Neural progenitor cell (in vitro differentiated cells): ENCODE results near the gene HEXD. TPM values are rescaled to one million over a fixed set of nuclear protein-coding genes. Genes with fewer than 3 reads are reported as not detected.

ENCODE experiments used
- DNase-seq: peaks from one replicate; pipeline ENCODE4 v3.0.0-alpha.2; 2016; ENCODE audit warnings: low spot score
- H2AFZ ChIP-seq: fragments of 200-600 bp; sonication (generic); replicated peaks from 2 replicates; pipeline ENCODE4 v1.6.1; 2016; ENCODE audit warnings: antibody characterized with exemption
- H3F3A ChIP-seq: fragments of 200-600 bp; sonication (generic); 2 replicates; pipeline ENCODE4 v1.6.1; 2016; ENCODE audit warnings: antibody characterized with exemption, low read depth
- H3K27ac ChIP-seq: fragments of 200-600 bp; sonication (generic); 2 replicates; pipeline ENCODE4 v1.5.1; 2016; ENCODE audit warnings: mild to moderate bottlenecking
- H3K27me3 ChIP-seq: fragments of 200-600 bp; sonication (generic); 2 replicates; pipeline ENCODE4 v1.6.1; 2016; ENCODE audit warnings: mild to moderate bottlenecking, moderate library complexity
- H3K36me3 ChIP-seq: fragments of 200-600 bp; sonication (generic); 2 replicates; pipeline ENCODE4 v1.5.1; 2016
- H3K4me1 ChIP-seq: fragments of 200-600 bp; sonication (generic); 2 replicates; pipeline ENCODE4 v1.6.1; 2016; ENCODE audit warnings: mixed run types
- H3K4me2 ChIP-seq: fragments of 200-600 bp; sonication (generic); 2 replicates; pipeline ENCODE4 v1.6.1; 2016
- H3K4me3 ChIP-seq: fragments of 200-600 bp; sonication (generic); 2 replicates; pipeline ENCODE4 v1.5.1; 2016
- H3K79me2 ChIP-seq: fragments of 200-600 bp; sonication (generic); 2 replicates; pipeline ENCODE4 v1.6.1; 2016; ENCODE audit warnings: low read depth
- H3K9ac ChIP-seq: fragments of 200-600 bp; sonication (generic); 2 replicates; pipeline ENCODE4 v1.6.1; 2016
- H3K9me3 ChIP-seq: fragments of 200-600 bp; sonication (generic); 2 replicates; pipeline ENCODE4 v1.5.1; 2016; ENCODE audit warnings: low read depth
- H4K20me1 ChIP-seq: fragments of 200-600 bp; sonication (generic); 2 replicates; pipeline ENCODE4 v1.6.1; 2016; ENCODE audit warnings: low read depth
- H3K27ac Mint-ChIP-seq: 3 replicates; pipeline ENCODE4 v1.8.0; 2021; ENCODE audit warnings: mixed read lengths
- H3K27me3 Mint-ChIP-seq: 2 replicates; pipeline ENCODE4 v1.8.0; 2022; ENCODE audit warnings: low read depth, mild to moderate bottlenecking, inconsistent platforms, moderate library complexity, mixed read lengths; ENCODE audit not compliant: insufficient read depth
- H3K36me3 Mint-ChIP-seq: 3 replicates; pipeline ENCODE4 v1.8.0; 2021; ENCODE audit warnings: mixed read lengths
- H3K4me1 Mint-ChIP-seq: 3 replicates; pipeline ENCODE4 v1.8.0; 2021; ENCODE audit warnings: mixed read lengths
- H3K4me3 Mint-ChIP-seq: 3 replicates; pipeline ENCODE4 v1.8.0; 2021; ENCODE audit warnings: mild to moderate bottlenecking, moderate library complexity, mixed read lengths
- H3K9me3 Mint-ChIP-seq: 3 replicates; pipeline ENCODE4 v1.8.0; 2020; ENCODE audit warnings: mixed read lengths
- EZH2 ChIP-seq: fragments of 200-600 bp; sonication (generic); IDR thresholded peaks from 2 replicates; pipeline ENCODE4 v1.6.1; 2017; ENCODE audit warnings: antibody characterized with exemption, mild to moderate bottlenecking, moderate library complexity
- EZH2phosphoT487 ChIP-seq: fragments of 200-600 bp; sonication (generic); IDR thresholded peaks from 2 replicates; pipeline ENCODE4 v1.6.1; 2017; ENCODE audit warnings: antibody characterized with exemption
- total RNA-seq: library from RNA; depleted of rRNA; stranded (reverse); fragments of >200 nt; gene quantifications from 2 replicates; pipeline ENCODE4 v1.2.3, GENCODE V29; 2015; ENCODE audit warnings: low replicate concordance
- TF ChIP-seq, protein P1 (sequence below): fragments of 200-600 bp; sonication (generic); IDR thresholded peaks from 2 replicates; pipeline ENCODE4 v1.5.1; 2017; ENCODE audit warnings: antibody characterized with exemption, mild to moderate bottlenecking

HEXD gene
- total RNA-seq, 1 donor from 2014 or later: 22.3 TPM

GRCh38 chr17:82415786-82416185 lies 2.4 kb upstream of the HEXD start:
- DNase-seq: no peak
- H3K36me3 Mint-ChIP-seq: peaks cover 9% of the 10 kb centered on the region
- Histone ChIP-seq H3K9ac (no peak overlapping the region), H3K36me3 (no peaks in the 10 kb centered on the region), H3K27me3 (peaks cover 5% of the 10 kb centered on the region), H2AFZ (no peak overlapping the region), H3K79me2 (peaks cover 10% of the 10 kb centered on the region), H3K4me3 (no peak overlapping the region), H3K27ac (no peak overlapping the region), H3K9me3 (no peaks in the 10 kb centered on the region), H3F3A (peaks cover 6% of the 10 kb centered on the region), H3K4me2 (no peak overlapping the region), H4K20me1 (peaks cover 64% of the 10 kb centered on the region), H3K4me1 (peaks cover 9% of the 10 kb centered on the region)
- H3K27ac Mint-ChIP-seq: no peak overlapping the region
- H3K4me1 Mint-ChIP-seq: peaks cover 14% of the 10 kb centered on the region
- no peak overlapping the region for H3K4me3 Mint-ChIP-seq
- no peaks in the 10 kb centered on the region for H3K27me3 Mint-ChIP-seq
- peaks cover 4% of the 10 kb centered on the region for H3K9me3 Mint-ChIP-seq
- TF ChIP-seq, protein P1, sequence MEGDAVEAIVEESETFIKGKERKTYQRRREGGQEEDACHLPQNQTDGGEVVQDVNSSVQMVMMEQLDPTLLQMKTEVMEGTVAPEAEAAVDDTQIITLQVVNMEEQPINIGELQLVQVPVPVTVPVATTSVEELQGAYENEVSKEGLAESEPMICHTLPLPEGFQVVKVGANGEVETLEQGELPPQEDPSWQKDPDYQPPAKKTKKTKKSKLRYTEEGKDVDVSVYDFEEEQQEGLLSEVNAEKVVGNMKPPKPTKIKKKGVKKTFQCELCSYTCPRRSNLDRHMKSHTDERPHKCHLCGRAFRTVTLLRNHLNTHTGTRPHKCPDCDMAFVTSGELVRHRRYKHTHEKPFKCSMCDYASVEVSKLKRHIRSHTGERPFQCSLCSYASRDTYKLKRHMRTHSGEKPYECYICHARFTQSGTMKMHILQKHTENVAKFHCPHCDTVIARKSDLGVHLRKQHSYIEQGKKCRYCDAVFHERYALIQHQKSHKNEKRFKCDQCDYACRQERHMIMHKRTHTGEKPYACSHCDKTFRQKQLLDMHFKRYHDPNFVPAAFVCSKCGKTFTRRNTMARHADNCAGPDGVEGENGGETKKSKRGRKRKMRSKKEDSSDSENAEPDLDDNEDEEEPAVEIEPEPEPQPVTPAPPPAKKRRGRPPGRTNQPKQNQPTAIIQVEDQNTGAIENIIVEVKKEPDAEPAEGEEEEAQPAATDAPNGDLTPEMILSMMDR: no peak
- TF ChIP-seq EZH2: no peak
- no peak for TF ChIP-seq EZH2phosphoT487

GRCh38 chr17:82416264-82416663 lies 1.9 kb upstream of the HEXD start:
- Mint-ChIP-seq H3K4me1 (peaks cover 14% of the 10 kb centered on the region), H3K9me3 (peaks cover 7% of the 10 kb centered on the region)
- TF ChIP-seq EZH2phosphoT487 (no peak), EZH2 (no peak)
- TF ChIP-seq, protein P1: no peak

GRCh38 chr17:82416771-82417170 lies 1.4 kb upstream of the HEXD start:
- Mint-ChIP-seq H3K27me3 (no peaks in the 10 kb centered on the region), H3K4me3 (no peak overlapping the region), H3K27ac (no peak overlapping the region), H3K4me1 (peaks cover 14% of the 10 kb centered on the region), H3K36me3 (peaks cover 18% of the 10 kb centered on the region), H3K9me3 (peaks cover 10% of the 10 kb centered on the region)
- peaks cover 10% of the 10 kb centered on the region for H3K79me2 ChIP-seq
- no peaks in the 10 kb centered on the region for H3K36me3 ChIP-seq
- peaks cover 56% of the 10 kb centered on the region for H4K20me1 ChIP-seq
- H3K4me1 ChIP-seq: peaks cover 9% of the 10 kb centered on the region
- H3K27ac ChIP-seq: no peak overlapping the region
- H3K9me3 ChIP-seq: no peaks in the 10 kb centered on the region
- no peak for DNase-seq
- H3K4me3 ChIP-seq: no peak overlapping the region
- peaks cover 6% of the 10 kb centered on the region for H3F3A ChIP-seq
- TF ChIP-seq, protein P1: peak; percentile 22
- no peak for TF ChIP-seq EZH2
- no peak overlapping the region for H3K9ac ChIP-seq
- no peak overlapping the region for H3K4me2 ChIP-seq
- H2AFZ ChIP-seq: no peak overlapping the region
- H3K27me3 ChIP-seq: peaks cover 5% of the 10 kb centered on the region

More at GRCh38 chr17:82416264-82416663, 1.9 kb upstream of the HEXD start:
- Mint-ChIP-seq H3K27ac (no peak overlapping the region), H3K27me3 (no peaks in the 10 kb centered on the region), H3K36me3 (peaks cover 14% of the 10 kb centered on the region), H3K4me3 (no peak overlapping the region)
- Histone ChIP-seq H3K79me2 (peaks cover 10% of the 10 kb centered on the region), H3K27me3 (peaks cover 5% of the 10 kb centered on the region), H3K4me3 (no peak overlapping the region), H3K9ac (no peak overlapping the region), H4K20me1 (peaks cover 61% of the 10 kb centered on the region), H3K4me1 (peaks cover 9% of the 10 kb centered on the region), H3K4me2 (no peak overlapping the region), H2AFZ (no peak overlapping the region), H3K36me3 (no peaks in the 10 kb centered on the region), H3K27ac (no peak overlapping the region), H3F3A (peaks cover 6% of the 10 kb centered on the region), H3K9me3 (no peaks in the 10 kb centered on the region)
- DNase-seq: no peak
